ENCODE data around the gene CDH23.

CDH23 gene

DNA sequence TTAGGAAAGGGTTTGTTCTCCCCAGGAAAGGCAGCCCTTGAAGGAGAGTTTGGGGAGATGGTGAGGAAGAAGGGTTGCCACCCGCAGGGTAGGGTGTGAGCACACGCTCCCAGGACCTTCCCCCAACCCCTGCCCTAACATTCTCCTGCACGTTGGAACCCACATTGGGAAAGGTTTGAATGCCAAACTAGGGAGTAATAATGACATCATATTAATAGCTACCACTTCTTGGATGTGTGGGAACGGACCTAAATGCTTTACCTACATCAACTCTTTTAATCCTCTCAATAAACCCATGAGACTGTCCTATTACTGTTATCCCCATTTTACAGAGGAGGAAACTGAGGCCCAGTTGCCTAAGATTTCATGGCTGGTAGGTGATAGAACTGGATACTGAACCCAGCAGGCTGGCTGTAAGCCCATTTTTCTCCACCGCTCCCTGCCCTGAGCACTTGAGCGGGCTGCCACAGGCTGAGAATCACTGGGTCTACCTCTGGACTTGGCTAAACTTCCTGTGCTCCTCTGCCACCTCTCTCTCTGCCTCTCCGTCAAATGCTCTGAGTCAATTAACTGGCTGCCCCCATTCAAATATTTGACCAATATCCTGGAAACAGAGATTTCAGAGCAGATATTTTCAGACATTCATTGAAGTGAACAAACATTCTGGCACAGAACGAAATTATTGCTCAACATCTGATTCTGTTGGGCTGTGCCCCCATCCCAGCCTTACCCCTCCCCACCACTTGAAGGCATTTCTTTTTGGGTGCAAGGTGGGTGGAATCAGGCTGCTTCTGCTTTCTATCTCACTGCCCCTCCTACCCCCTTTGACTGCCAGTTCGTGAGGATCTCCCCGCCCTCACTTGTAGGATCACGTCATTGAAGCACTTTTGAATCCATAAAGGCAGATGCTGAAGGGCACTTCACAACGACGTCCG is 193.2 kb downstream of the CDH23 start:
- peak; percentile 19; the same call in 2 of the 3 replicates for ATAC-seq (ENCODE audit: low read depth)

DNA sequence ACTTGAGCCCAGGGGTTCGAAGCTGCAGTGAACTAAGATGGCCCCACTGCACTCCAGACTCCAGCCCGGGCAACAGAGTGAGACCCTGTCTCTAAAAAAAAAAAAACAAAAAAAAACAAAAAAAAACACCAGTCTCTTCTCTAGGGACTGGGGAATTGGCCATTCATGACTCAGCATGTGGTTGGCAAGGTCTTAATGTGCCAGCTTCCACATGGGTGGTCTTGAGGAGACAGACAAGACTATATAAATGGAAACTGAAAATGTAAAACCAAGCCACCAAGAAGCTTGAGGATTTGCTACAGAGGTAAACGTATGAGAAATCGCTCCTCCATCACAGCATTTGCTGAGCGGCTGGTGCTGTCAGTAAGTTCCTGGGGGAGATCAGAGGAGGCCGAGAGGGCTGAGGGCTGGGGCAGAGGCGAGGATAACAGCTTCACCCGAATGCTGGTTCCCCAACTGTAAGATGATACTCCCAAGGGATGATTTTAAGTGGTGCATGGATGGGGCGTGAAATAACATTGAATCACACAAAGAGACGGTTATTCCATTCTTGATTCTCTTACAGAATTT is 194.1 kb downstream of the CDH23 start:
- Histone ChIP-seq H3K9me3 (ENCODE audit: severe bottlenecking) (no peaks in the 10 kb centered on the region), H3K4me3 (ENCODE audit: severe bottlenecking) (no peak overlapping the region), H3K4me1 (ENCODE audit: insufficient read depth, poor library complexity, severe bottlenecking) (no peaks in the 10 kb centered on the region), H3K36me3 (ENCODE audit: low read depth) (no peaks in the 10 kb centered on the region), H3K27ac (ENCODE audit: poor library complexity, severe bottlenecking) (no peak overlapping the region), H3K27me3 (ENCODE audit: insufficient read depth, poor library complexity, severe bottlenecking) (no peaks in the 10 kb centered on the region)
- TF ChIP-seq, protein P1, sequence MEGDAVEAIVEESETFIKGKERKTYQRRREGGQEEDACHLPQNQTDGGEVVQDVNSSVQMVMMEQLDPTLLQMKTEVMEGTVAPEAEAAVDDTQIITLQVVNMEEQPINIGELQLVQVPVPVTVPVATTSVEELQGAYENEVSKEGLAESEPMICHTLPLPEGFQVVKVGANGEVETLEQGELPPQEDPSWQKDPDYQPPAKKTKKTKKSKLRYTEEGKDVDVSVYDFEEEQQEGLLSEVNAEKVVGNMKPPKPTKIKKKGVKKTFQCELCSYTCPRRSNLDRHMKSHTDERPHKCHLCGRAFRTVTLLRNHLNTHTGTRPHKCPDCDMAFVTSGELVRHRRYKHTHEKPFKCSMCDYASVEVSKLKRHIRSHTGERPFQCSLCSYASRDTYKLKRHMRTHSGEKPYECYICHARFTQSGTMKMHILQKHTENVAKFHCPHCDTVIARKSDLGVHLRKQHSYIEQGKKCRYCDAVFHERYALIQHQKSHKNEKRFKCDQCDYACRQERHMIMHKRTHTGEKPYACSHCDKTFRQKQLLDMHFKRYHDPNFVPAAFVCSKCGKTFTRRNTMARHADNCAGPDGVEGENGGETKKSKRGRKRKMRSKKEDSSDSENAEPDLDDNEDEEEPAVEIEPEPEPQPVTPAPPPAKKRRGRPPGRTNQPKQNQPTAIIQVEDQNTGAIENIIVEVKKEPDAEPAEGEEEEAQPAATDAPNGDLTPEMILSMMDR (IDR thresholded peaks at IDR 0.05; ENCODE audit: poor library complexity, severe bottlenecking), result no peak
- ATAC-seq (ENCODE audit: low read depth) (no peak), DNase-seq (ENCODE audit: low spot score) (no peak)

More for the DNA sequence above, 193.2 kb downstream of the CDH23 start:
- no peaks in the 10 kb centered on the region for H3K9me3 ChIP-seq (ENCODE audit: severe bottlenecking)
- no peaks in the 10 kb centered on the region for H3K27me3 ChIP-seq (ENCODE audit: insufficient read depth, poor library complexity, severe bottlenecking)
- no peak for DNase-seq (ENCODE audit: low spot score)
- no peaks in the 10 kb centered on the region for H3K4me1 ChIP-seq (ENCODE audit: insufficient read depth, poor library complexity, severe bottlenecking)
- no peak overlapping the region for H3K27ac ChIP-seq (ENCODE audit: poor library complexity, severe bottlenecking)
- TF ChIP-seq, protein P1 (IDR thresholded peaks at IDR 0.05; ENCODE audit: poor library complexity, severe bottlenecking), result no peak
- no peaks in the 10 kb centered on the region for H3K36me3 ChIP-seq (ENCODE audit: low read depth)
- H3K4me3 ChIP-seq (ENCODE audit: severe bottlenecking), result no peak overlapping the region

DNA sequence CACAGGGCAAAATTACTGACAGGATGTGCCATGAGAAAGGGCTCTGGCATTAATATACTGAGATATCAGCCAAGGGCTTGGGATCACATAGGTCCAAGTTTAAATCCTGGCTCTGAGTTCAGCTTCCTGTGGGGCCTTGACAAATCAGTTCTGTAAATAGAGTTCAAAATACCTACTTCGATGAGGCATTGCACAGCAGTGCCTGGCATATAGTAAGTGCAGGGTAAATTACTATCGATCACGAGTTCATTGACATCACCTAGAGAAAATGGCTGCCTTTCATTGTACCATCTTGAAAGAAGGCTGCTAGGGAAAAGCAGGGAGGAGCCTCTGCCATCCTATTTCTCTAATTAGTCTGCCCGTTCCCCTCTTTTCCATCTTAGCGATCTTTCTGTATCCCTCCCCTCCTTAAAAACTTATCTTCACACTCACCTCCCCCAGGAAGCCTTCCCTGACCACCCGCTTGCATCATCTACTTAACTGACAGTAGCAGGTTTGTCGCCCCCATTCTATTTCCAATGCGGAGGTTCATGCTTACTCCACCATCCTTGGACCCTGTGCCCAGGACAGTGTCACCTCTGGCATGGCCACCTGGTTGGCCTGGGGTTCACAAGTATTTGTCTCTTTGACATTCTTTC is 198.3 kb downstream of the CDH23 start:
- H3K27ac ChIP-seq (ENCODE audit: poor library complexity, severe bottlenecking), result no peak overlapping the region
- H3K27me3 ChIP-seq (ENCODE audit: insufficient read depth, poor library complexity, severe bottlenecking), result no peaks in the 10 kb centered on the region
- no peak for DNase-seq (ENCODE audit: low spot score)
- no peaks in the 10 kb centered on the region for H3K4me1 ChIP-seq (ENCODE audit: insufficient read depth, poor library complexity, severe bottlenecking)
- H3K9me3 ChIP-seq (ENCODE audit: severe bottlenecking), result no peaks in the 10 kb centered on the region
- H3K4me3 ChIP-seq (ENCODE audit: severe bottlenecking), result no peak overlapping the region
- no peak for ATAC-seq (ENCODE audit: low read depth)
- no peaks in the 10 kb centered on the region for H3K36me3 ChIP-seq (ENCODE audit: low read depth)
- TF ChIP-seq, protein P1 (IDR thresholded peaks at IDR 0.05; ENCODE audit: poor library complexity, severe bottlenecking), result no peak

DNA sequence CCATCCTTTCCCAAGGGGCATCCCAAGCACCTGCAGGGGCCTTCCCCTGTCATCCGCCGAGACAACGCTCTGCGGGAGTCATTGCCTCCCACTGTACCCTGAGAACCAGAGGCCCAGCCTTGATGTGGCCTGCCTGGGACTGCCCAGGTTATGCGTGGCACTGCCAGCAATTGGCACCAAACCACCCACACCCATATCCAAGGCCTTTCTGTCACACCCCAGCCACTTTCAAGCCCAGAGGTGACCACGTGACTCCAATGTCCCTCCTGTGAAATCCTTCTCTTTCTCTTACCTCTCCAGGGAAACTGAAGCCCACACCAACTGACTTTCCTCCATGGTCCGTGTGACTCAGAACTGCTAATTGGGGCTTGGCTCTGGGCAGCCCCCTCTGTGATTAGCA is 198.9 kb downstream of the CDH23 start:
- TF ChIP-seq, protein P1 (IDR thresholded peaks at IDR 0.05; ENCODE audit: poor library complexity, severe bottlenecking), result no peak
- ATAC-seq (ENCODE audit: low read depth) (no peak), DNase-seq (ENCODE audit: low spot score) (no peak)
- Histone ChIP-seq H3K4me3 (ENCODE audit: severe bottlenecking) (no peak overlapping the region), H3K36me3 (ENCODE audit: low read depth) (no peaks in the 10 kb centered on the region), H3K27me3 (ENCODE audit: insufficient read depth, poor library complexity, severe bottlenecking) (no peaks in the 10 kb centered on the region), H3K27ac (ENCODE audit: poor library complexity, severe bottlenecking) (no peak overlapping the region), H3K9me3 (ENCODE audit: severe bottlenecking) (no peaks in the 10 kb centered on the region), H3K4me1 (ENCODE audit: insufficient read depth, poor library complexity, severe bottlenecking) (no peaks in the 10 kb centered on the region)
